ENCODE results near the gene DNAJB1. TPM values are rescaled to one million over a fixed set of nuclear protein-coding genes. Genes with fewer than 3 reads are reported as not detected.

DNAJB1 gene
- 19.6 and 40.4 TPM in 2 replicates for total RNA-seq

DNA sequence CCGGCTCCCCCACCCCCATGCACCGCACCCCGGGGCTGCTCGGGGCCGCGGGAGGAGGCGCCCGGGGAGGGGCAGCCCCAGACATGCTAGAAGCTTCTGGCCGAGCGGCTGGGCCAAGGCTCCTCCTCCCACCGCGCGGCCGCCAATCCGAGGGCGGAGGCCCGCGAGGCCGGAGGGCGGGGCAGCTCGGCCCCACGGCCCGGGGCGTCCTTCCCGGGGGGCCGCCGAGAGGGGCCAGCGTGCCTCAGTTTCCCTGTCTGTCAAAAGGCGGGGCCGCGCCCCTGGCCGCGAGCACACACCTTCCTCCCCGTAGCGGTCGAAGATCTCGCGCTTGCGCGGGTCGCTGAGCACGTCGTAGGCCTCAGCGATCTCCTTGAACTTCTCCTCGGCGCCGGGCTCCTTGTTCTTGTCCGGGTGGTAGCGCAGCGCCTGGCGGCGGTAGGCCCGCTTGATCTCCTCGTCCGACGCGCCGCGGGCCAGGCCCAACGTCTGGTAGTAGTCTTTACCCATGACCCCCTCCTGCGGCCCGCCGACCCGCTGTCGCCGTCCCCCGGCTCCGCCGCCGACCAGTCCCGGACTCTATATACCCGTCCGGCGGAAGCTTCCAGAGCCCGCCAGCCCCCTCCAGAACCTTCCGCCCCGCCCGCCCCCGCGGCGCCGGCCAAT lies at the start of gene DNAJB1:
TSS of gene DNAJB1 (minus strand) at position 558 of the 666 bp plus-strand sequence. CDS start at position 510, 48 bp downstream.

DNA sequence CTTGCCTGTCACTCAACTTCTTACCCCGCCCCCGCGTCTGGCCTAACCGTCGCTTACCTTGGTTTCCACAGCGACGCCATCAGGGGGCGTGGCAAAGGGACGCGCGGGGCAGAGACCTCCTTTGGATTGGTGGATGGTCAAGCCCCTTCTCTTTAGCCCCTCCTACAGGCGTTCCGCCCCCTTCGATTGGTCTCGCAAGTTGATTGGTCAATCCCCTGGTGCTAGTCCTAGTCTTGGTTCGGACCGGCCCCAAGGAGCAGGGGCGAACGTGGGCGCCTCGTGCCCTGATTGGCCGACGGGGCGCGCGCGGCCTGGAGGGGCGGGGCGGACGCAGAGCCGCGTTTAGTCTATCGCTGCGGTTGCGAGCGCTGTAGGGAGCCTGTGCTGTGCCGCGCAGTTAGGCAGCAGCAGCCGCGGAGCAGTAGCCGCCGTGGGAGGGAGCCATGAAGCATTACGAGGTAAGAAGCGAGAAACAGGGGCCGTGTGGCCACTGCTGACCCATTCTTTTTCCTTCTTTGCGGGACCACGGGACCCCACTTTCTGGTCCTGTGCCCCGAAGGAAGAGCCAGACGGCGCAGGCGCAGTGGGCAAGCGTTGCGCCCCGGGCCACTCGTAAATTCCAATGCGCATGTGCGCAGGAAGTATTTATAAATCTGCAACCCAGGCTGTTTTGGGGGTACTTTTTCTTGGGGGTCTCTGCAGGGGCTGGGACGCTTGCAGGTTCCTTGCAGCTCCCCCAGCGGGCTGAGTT lies 11.2 kb upstream of the DNAJB1 start, which contains the start of gene TECR:
TSS of gene TECR (plus strand) at position 341 of the 751 bp plus-strand sequence. CDS start at position 444, 103 bp downstream.

DNA sequence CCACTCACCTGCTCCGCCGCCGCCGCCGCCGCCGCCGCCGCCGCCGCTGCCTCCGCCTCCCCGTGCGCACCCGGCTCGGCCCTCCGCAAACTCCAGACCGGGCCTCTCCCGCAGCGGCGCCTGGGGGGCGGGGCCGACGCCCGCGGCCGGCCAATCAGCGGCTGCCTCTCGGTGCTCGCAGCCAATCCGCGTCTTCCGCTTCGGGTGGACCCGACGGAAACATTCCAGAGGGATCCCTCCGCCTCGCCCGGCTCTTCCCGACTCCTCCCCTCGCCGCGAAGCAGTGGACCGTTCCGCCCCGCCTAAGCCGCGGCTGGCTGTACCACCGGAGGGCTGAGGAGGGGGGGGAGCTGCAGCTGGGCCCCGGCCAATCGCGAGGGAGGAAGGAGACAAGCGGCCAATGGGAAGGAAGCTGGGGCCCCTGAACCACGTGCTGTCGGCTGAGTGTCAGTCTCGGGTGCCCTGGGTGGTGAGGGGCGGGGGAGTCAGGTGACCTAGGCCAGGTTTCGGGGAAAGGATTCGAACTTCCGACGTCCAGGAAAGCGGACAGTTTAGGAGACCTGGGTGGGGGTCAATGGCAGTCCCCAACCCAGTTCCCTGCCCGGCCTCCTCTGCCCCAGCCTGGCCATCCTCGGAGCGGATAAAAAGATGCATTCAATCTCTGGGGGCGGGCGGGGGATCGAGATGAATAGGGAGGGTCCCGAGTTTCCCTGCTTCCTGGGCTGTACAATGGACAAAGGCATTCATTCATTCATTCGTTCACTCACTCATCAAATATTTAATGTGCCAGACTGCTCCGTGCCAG lies 22.0 kb downstream of the DNAJB1 start, which contains the start of gene GIPC1:
TSS of gene GIPC1 (minus strand) at position 99 of the 805 bp plus-strand sequence. CDS start 13,151 bp downstream, outside the sequence.

DNA sequence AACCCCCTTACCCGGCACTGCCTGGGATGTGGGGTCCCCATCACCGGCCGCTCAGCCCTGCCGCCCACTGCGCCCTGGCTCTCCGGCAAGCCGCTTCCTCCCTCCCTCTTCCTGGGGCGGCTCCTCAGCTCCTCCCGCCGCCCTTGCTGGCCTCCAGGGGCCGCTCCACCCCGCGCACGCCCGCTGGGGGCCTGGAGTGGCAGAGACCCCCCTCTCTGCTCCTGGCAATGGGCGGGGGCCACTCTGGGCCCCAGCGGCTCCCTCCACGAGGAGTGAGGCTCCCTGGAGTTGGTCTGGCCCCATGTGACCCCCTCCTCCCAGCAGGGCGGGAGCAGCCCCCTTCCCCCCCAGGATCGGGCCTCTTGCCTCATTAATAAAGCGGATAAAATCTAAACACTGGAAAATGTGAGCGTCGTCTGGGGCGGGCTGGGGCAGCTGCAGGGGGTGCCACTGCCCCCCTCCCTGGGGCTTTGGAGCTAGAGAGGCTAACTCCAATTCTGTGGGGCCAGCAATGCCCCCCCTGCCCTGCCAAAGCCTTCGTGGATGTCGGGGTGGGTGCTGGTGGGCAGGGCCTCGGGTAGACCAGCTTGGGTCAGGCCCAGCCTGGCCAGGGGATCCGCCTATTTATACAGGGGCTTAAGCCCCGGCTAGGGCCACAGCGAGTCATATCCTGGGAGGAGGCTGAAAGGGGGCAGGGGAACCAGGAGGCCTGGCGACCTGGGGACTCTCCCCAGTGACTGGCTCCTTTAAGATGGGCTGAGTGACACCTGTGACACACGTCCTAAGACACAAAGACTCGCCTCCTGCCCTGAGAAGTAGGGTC lies 42.7 kb downstream of the DNAJB1 start, which contains the start of gene PTGER1:
TSS of gene PTGER1 (minus strand) at position 104 of the 823 bp plus-strand sequence. CDS start 1,034 bp downstream, outside the sequence.

Other genes with a start within 250 kb of the DNAJB1 start
- 1.3 and 12.8 TPM in 2 replicates for gene ADGRE5, start 137.0 kb downstream of the DNAJB1 start, total RNA-seq
- 77.7 and 97.1 TPM in 2 replicates for gene DDX39A, start 99.1 kb downstream of the DNAJB1 start, total RNA-seq
- 209 and 330 TPM in 2 replicates for gene PKN1, start 85.1 kb downstream of the DNAJB1 start, total RNA-seq
- gene PTGER1, start 43.0 kb downstream of the DNAJB1 start, total RNA-seq: 0.16 TPM in 1 of 2 replicates, not detected in the other
- gene GIPC1, start 22.3 kb downstream of the DNAJB1 start, total RNA-seq: 129 and 137 TPM in 2 replicates
- 12.0 and 23.1 TPM in 2 replicates for gene TECR, start 11.2 kb upstream of the DNAJB1 start, total RNA-seq
- gene NDUFB7, start 53.7 kb upstream of the DNAJB1 start, total RNA-seq: 210 and 463 TPM in 2 replicates
- gene CLEC17A, start 64.7 kb upstream of the DNAJB1 start, total RNA-seq: 0.06 TPM in 1 of 2 replicates, not detected in the other
- not detected in 2 replicates for gene ADGRE3, start 156.4 kb upstream of the DNAJB1 start, total RNA-seq
- gene ZNF333, start 171.7 kb upstream of the DNAJB1 start, total RNA-seq: 5.7 and 15.8 TPM in 2 replicates

Measured in bladder microvascular endothelial cell (primary cell).